HT-29 (cell line): ENCODE data around the gene MORC2. TPM values are rescaled to one million over a fixed set of nuclear protein-coding genes. Genes with fewer than 3 reads are reported as not detected.

ENCODE experiments used
- DNase-seq: peaks from one replicate; pipeline ENCODE4 v3.0.0-alpha.2; 2015; ENCODE audit warnings: low spot score
- total RNA-seq: library from RNA; depleted of rRNA; stranded (reverse); fragments of >200 nt; shearing (Covaris generic); gene quantifications from 2 replicates; pipeline ENCODE4 v1.2.3, GENCODE V29; 2014

MORC2 gene
- total RNA-seq, 1 experiment from 2014 or later = 25.2 TPM

DNA sequence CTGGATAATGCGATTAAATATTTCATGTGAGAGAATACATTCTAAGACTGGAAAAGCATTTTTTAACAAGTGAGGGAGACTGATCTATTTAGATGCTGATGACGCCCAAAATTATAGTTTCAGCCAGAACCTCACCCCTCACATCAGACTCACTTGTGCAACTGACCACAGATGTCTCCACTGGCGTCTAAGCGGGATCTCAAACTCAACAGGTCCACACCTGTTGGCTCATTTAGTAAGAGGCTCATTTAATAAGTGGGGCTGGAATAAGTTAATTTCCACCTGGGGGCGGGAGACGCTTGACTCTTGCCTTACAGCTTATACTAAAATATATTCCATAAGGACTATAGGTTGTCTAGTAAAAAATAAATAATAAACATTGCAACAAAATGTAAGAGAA lies 47.5 kb downstream of the MORC2 start:
- no peak for DNase-seq

DNA sequence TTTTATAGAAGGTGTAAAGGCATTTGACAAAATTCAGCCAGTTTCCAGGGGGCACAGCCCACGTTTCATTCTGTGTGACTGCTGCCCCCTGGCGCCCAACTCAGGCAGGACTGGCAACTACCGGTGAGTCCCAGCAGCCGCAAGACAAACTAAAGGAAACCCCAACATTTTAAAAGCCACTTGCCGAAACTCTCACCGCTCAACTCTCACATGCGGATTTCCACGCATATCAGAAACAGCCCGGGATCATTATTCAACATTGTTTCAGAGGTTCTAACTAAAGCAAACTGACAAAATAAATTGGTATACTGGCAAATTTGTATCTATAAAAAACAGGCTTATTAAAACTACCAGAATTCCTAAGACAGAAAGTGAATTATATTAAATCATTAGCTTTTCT lies 48.2 kb downstream of the MORC2 start:
- peak; percentile 57 for DNase-seq

DNA sequence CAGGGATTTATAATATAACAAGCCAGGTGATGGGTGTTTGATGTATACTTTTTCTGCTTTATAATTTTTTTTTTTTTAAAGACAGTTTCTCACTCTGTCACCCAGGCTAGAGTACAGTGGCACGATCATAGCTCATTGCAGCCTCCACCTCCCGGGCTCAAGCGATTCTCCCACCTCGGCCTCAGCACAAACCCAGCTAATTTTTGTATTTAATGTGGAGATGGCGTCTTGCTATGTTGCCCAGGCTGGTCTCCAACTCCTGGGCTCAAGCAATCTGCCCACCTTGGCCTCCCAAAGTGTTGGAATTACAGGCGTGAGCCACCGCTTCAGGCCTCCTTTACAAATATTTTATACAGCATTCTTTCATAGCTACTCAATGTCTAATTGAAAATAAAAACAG lies 48.6 kb downstream of the MORC2 start:
- no peak for DNase-seq

DNA sequence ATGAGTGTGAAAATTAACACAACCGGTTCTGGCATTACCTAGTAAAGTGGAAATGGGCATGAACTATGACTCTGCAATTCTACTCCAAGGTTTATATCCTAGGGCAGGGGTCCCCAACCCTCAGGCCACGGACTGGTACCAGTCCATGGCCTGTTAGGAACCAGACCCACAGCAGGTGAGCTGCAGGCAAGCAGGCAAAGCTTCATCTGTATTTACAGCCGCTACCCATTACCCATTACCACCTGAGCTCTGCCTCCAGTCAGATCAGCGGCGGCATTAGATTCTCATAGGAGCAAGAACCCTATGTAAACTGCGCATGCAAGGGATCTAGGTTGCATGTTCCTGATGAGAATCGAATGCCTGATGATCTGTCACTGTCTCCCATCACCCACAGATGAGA lies 49.8 kb downstream of the MORC2 start:
- no peak for DNase-seq

DNA sequence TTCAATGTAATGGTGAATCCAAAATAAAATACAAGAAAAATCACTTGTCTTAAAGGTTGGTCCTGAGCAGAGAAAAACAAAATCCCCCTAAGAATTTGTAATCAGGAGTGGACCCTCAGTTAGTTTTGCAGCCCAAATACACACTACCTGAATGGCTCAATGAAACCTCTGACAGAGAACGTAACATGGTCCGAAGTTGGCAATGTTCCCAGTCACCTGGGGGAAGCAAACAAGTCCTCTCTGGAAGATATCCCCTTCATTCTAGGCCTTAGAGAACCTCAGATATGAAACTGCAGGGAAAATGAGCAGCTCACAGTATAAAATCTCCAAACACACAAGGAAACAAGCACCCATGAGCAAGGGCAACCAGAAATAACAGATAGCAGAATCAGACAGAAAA lies 58.2 kb downstream of the MORC2 start:
- DNase-seq = no peak

DNA sequence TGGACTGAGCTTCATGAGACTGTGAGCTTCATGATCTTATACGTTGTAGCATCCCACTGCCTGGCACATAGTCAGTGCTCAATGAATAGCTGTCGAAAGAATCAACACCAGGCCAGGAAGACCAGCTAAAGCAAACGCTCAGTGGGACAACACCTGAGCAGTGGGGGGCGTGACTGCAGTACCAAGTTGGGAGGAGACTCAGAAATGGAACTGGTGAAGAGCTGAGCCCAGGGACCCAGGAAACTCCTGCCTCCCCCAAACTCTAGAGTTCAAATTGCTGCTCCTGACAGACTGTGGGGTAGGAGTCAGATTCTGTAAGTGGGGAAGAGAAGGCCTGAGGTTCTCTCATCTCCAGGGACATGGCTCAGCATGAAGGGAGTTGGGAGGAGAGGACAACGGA lies 59.3 kb downstream of the MORC2 start:
- DNase-seq = no peak

DNA sequence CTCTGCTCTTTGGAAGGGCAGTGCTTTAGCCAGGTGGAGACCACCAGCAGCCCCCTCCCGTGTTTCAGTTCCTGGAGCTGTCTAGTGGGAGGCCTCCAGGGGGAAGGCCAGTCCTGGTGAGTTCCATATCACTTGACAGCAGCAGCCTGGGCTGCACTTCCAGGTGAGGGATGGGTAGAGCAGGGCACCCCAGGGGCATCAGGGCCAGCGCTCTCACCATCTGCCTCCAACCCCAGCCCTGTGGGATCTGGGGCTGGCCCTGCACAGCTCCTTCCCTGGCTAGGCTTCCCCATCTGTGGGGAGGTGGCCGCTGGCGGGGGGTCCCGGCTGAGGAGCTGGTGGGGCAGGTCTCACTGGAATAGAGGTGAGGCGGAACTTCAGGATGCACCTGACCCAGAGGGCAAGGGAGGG lies 60.5 kb downstream of the MORC2 start:
- no peak for DNase-seq

DNA sequence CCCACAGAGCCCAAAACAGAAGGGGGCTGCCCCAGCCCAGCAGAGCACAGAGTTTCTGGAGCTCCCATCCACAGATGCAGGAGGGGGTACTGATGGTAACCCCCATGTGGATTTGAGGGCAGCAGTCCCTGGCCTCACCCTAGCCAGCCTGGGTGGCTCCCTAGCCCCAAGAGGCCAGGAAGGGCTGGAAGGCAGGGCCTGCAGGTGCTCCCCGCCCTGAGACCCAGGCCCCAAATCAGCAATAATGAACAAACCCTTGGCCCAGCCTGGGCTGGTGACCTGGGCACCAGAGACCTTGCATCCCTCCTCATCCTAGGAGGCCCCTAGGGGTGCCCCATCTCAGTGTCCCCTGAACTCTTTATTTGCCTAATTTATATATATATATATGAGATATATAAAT lies 61.6 kb downstream of the MORC2 start:
- DNase-seq = no peak

DNA sequence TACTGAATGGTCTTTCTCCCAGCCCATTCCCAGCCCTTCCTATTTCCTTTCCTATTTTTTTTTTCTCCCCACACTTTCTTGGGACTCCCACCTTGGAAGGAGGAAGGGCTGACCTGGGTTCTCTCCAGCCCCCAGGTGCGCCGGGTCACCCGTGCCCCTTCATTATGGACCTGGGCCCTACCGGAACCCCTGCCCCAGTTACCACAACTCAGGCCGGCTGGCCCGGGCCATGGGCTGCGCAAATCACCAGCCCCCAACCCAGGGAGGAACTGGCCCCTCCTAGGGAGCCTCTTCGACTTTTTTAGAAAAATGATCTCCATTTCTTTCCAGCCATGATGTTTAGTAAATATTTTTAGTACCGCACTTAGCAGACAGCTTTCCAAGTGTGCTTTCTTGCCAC lies 62.2 kb downstream of the MORC2 start:
- DNase-seq = no peak

DNA sequence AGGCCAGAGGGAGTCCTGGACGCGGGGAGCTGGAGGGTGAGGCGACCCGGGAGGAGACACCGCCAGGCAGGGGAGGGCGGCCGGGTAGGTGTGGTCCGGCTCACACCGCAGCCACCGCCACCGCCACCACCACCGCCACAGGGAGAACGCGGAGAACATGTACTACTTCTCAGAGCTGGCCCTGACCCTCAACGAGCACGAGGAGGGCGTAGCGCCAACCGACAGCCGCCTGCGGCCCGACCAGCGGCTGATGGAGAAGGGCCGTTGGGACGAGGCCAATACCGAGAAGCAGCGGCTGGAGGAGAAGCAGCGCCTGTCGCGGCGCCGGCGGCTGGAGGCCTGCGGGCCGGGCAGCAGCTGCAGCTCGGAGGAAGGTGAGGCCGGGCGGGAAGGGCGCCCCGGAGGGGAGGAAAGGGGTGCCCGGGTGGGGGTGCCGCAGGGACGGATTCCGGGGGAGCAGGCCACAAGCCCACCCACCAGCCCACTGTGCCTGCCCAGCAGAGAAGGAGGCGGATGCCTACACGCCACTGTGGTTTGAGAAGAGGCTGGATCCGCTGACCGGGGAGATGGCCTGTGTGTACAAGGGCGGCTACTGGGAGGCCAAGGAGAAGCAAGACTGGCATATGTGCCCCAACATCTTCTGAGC lies 62.8 kb downstream of the MORC2 start:
- no peak for DNase-seq

DNA sequence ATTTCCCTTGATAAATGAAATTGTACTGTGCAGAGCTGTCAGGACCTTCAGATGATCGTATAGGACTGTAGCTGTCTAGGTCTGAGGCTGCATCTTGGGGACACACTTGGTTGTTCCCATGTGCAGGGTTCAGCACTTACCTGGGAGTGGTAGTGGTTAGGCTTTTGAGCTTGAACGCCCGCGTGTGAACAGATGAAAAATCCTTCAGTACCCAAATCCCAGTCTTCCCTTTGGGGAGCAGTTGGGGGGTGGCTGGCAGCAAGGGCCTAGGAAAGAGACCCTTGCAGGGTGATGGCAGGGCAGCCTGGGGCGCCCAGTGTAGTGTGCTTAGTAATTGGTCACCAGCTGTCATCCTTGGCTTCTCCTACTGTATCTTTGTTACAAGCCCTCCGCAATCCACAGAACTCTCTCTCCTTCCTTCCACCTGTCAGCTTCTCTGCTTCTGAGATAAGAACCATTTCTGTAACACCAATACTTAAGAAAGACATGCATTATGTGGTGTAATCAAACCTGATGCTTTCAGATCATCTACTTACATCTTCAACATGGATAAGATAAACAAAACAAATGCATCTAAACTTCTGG lies 64.6 kb downstream of the MORC2 start:
- DNase-seq = no peak

DNA sequence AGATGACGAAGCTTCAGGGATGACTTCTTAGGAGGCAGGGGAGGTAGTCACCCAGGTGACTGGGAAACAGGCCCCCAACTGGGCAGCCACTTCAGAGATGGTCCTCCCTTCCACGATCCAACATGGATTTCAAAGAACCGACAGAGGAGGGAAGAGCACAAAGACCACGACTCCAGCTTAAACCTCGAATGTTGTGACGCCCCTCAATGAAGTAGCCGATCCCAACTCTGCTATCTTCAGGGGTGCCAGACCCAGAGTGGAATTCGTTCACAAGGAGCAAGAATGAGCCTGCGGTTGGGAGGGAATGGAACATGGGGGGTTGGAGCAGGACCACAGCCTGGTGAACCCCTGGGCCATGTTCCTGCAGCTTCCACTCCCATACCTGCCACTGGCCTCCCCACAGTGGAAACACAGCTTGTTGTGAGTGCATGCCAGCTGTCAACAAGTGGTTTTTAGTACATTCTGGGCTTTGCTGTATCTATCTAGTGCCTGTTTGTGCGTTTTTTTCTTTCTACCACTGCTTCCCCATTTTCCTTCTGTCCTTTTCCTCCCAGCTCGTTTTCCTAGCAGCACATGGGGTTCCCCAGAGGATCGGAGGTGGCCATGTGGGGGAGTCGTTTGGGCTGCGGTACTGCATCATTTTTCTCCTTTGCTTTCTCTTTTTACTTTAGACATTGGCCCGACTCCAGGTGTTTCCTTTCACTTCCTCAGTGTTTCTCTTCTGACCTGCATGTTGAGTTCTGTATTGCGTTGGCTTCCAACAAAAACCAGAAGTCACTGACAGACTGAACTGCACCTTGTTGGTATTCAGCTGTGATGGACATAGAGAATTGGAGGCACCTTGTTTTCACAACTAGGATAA lies 65.8 kb downstream of the MORC2 start:
- no peak for DNase-seq

DNA sequence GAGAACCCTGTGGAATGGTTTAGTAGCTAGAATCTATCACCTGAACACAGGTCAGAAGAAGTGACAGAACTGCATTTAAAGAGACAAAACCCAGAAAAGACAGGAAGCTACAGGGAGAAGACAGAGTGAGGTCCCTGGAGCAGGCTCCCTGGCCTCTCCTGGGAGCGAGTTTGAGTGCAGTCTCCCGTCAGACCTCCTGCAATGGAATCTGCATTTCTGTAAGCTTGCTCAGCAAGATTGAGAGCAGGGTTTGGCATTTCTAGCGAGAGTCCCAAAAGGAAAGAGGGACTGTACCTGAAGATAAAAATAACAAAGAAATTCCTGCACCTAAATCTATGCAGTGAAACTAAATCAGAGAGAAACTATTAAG lies 74.2 kb downstream of the MORC2 start:
- DNase-seq = no peak

DNA sequence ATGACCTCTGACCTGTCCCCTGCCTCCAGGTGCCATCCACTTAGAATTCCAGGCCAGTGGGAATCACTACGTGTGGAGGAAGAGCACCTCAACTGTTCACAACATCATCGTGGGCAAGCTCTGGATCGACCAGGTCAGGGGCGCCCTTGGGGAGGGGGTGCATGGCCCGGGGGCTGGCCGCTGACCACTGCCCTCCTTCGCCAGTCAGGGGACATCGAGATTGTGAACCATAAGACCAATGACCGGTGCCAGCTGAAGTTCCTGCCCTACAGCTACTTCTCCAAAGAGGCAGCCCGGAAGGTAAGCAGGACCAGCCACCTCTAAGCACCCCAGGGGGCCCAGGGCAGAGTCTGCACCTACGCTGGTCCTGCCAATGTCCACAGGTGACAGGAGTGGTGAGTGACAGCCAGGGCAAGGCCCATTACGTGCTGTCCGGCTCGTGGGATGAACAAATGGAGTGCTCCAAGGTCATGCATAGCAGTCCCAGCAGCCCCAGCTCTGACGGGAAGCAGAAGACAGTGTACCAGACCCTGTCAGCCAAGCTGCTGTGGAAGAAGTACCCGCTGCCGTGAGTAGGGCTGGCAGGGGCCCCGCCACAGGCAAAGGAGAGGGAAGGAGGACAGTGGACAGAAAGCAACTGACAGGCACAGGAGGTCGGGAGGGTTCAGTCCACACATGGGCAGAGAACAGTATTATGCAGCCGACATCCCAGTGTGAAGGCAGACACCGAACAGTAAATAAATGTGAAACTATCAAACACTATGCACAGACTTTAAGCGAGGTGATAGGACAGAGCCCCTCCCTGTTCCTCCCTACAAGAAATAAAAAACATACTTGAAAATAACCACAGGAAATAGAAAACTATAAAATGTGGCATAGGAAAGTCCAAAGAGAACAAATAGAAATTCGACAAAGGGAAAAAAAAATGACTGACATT lies 74.9 kb downstream of the MORC2 start:
- no peak for DNase-seq

DNA sequence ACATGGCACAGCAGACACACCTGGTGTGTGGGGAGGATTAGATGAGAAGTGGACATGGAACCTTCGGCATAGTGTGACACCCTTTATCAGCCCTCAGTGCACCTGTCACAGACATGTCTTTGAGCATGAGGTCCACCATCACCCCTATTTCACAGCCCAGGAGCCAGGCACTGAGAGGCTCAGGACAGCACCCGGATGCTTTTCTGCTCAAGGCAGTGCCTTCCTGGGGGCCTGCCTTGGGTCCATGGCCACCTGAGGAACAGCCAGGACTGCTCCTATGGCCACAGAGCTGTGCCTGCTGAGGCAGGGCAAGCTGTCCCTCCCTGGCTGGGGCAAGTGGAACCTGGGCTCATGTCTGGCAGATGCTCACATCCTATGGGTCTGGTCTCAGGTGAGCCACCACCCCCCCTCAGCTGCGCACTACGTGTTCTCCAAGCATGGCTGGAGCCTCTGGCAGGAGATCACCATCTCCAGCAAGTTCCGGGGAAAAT lies 75.8 kb downstream of the MORC2 start:
- DNase-seq = no peak

DNA sequence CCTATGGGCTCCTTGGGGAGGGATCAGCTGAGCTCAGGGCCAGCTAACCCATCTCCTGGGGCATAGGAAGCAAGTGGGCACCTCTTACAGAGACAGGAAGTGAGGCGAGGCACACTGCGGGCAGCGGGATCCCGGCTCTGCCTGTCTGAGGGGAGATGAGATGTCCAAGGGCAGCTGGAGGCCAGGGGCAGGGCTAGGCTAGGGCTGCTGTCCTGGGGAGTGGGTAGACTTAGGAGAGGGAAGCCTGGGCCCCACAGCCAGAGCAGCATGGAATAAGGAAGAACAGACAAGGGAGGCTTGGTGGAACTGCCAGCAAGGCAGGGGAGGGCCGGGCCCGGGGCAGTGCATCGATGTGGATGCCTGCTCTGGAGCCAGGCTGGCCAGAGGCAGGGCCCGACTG lies 76.3 kb downstream of the MORC2 start:
- no peak for DNase-seq

DNA sequence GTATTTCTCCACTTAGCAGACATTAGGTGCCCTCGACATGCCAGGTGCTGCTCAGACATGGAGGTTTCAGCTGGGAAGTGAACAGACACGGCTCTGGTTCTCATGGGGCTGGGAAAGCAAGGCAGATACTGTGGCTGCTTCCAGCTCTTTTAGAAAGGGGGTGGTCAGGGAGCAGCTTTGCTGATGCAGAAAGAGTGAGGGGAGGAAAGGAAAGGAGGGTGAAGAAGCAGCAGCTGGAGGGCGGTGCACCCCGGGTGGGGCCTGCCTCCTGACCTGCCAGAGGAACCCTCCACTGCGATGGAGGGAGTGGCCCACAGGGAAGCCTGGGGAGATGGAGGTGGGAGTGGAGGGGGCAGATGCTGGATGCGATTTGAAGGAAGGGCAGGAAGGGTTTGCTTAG lies 76.8 kb downstream of the MORC2 start:
- DNase-seq = no peak

DNA sequence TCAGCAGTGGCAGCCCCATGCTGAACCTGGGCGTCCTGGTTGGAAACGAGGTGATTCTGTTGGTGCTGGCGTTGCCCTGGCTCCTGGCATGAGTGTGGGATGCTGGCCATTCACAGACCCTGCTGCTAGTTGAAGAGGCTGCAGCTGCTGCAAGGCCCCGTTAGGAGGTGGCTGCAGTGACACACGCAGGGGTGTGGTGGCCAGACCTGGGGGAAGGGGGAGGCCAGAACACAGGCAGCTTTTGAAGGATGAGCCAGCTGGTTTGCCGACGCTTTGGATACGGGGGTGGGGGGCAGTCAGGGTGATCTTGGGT lies 77.2 kb downstream of the MORC2 start:
- no peak for DNase-seq

DNA sequence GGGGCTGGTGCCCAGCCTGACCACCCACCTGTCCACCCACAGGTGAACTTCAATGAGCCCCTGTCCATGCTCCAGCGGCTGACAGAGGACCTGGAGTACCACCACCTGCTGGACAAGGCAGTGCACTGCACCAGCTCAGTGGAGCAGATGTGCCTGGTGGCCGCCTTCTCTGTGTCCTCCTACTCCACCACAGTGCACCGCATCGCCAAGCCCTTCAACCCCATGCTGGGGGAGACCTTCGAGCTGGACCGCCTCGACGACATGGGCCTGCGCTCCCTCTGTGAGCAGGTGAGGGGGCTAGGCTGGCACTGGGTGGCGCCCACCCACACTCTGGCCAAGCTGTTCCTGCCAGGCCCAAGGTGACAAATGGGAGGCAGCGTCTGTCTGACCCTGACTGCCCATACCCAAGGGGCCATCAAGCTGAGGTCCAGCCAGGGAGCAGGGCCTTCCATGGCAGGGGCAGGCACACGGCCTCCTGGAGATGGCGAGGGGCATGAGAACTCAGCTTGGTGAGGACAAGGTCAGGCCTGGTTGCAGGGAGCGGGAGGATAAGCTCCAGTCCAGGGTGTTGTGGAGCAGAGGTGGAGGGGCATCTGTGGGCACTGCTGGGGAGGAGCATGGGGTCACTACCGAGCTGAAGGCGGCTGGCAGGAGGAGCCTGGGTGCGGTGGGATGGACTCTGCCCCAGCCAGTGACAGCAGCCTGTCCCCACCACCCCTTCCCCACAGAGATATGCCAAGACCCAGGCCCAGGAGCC lies 77.7 kb downstream of the MORC2 start:
- peak; percentile 33 for DNase-seq

DNA sequence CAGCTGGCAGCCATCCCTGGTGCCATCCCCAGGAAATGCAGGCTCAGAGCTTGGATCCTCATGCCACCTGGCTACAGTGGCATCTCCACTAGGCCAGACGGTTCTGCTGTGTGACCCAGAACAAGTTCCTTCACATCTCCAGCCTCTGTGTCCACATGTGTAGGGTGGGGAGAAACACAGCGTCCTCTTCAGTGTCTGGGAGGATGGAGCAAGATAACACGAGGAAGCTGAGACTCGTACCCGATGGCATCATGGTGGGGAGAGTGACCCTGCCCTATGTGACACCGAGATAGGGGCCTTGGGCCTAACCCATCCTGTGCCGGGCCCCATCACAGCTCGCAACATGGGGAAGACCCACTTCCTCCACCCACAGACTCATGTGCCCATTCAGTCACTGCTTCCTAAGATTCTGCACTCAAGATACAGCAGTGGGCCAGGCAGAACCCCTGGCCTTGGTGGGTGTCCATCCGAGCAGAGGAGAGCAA lies 78.5 kb downstream of the MORC2 start:
- DNase-seq = no peak
